Right lobe of liver (tissue), 6 donors: ENCODE data around the gene PDCD1. TPM values are rescaled to one million over a fixed set of nuclear protein-coding genes. Genes with fewer than 3 reads are reported as not detected.
"Not testable (repeated sequence)": the region's sequence is repeated elsewhere in the genome, so short reads cannot be mapped to it uniquely, and the experiment has no call there.

Source experiments
- ATAC-seq, 4 donors: fragments of 200-7000 bp; cut with Tn5 transposase; one replicate each; pipeline ENCODE4 v1.9.1; 2020; ENCODE audit warnings: mild to moderate bottlenecking in 4 of 4, moderate library complexity in 4 of 4
- DNase-seq, 3 donors: peaks; one replicate each; pipeline ENCODE4 v3.0.0-alpha.2; 2020
- H3K27ac ChIP-seq, 3 donors: fragments of 200-600 bp; one replicate each; pipeline ENCODE4 v1.8.0; 2022
- H3K27me3 ChIP-seq, 2 donors: fragments of 200-600 bp; one replicate each; pipeline ENCODE4 v1.8.0; 2022
- H3K36me3 ChIP-seq, 4 donors: fragments of 200-600 bp; sonication (generic) in 1 of 4; one replicate each; pipeline versions ENCODE4 v1.5.1 to v1.8.0; 2017 to 2022; ENCODE audit warnings: control low read depth in 1 of 4
- H3K4me1 ChIP-seq, 4 donors: fragments of 200-600 bp; sonication (generic) in 1 of 4; one replicate each; pipeline versions ENCODE4 v1.5.1 to v1.8.0; 2017 to 2022; ENCODE audit warnings: control low read depth in 1 of 4
- H3K4me3 ChIP-seq, 3 donors: fragments of 200-600 bp; one replicate each; pipeline ENCODE4 v1.8.0; 2022
- H3K9me3 ChIP-seq, 4 donors: fragments of 200-600 bp; sonication (generic) in 1 of 4; one replicate each; pipeline versions ENCODE4 v1.5.1 to v1.8.0; 2017 to 2022; ENCODE audit warnings: control low read depth in 1 of 4
- CTCF ChIP-seq, 4 donors: fragments of 200-600 bp in 3 of 4; fragments of 450-650 bp in 1 of 4; IDR thresholded peaks; one replicate each; pipeline versions ENCODE4 v1.5.1 to v1.8.0; 2016 to 2022; ENCODE audit warnings: antibody characterized with exemption in 4 of 4, mild to moderate bottlenecking in 2 of 4
- POLR2A ChIP-seq: fragments of 450-650 bp; IDR thresholded peaks from one replicate; pipeline ENCODE4 v1.6.1; 2017; ENCODE audit warnings: antibody characterized with exemption, mild to moderate bottlenecking
- WGBS: methylation state at CpG from one replicate; pipeline ENCODE4 v1.1.6; 2018; ENCODE audit warnings: low coverage, low lambda C conversion rate; ENCODE audit not compliant: insufficient coverage; ENCODE audit errors: missing lambda C conversion rate; 5-methylcytosine and 5-hydroxymethylcytosine counted together
- intact Hi-C, 2 donors: fragments of 100-400 bp; cut with DNase I; formaldehyde crosslinking; loops; one replicate each; pipeline versions ENCODE4 v1.11.2 to v1.14.1; 2022
- total RNA-seq, 6 experiments: library from RNA; depleted of rRNA in 2 of 6; stranded (reverse); fragments of >200 nt in 2 of 6; fragmentation: NEBNext Ultra II Directional in 3 of 6; extraction: Animal tissue kit (Norgen Biotek cat#: 25700) in 3 of 6; gene quantifications; one replicate each; pipeline versions ENCODE4 v1.1.0 to v1.2.4, GENCODE V29; 2016 to 2023
- donor health status: DM: no; HTN: yes; CAD: no.
- donor health status: DM: no; HTN: no; CAD: no.
- donor health status: DM: no; HTN: no; CAD: no.
- donor health status: DM: no; HTN: yes; CAD: no.
- donor health status: DM: no; HTN: yes; CAD: no.

PDCD1 gene
- total RNA-seq, 6 experiments from 2014 or later: 0.19 to 0.61 (median 0.20) TPM; not detected in 3

GRCh38 chr2:241822264-241822623 lies 36.5 kb downstream of the PDCD1 start:
- no peak for DNase-seq
- intact Hi-C loops: no loop called here
- TF ChIP-seq POLR2A (no peak), CTCF (IDR thresholded peaks at IDR 0.05) (no peak)
- 79% methylated on average over 9 of the region's 14 CpGs for WGBS
- Histone ChIP-seq H3K9me3 (peaks cover 0 to 2% (median 0%) of the 10 kb centered on the region in 4 donors), H3K36me3 (no peaks in the 10 kb centered on the region), H3K27ac (no peak overlapping the region), H3K4me3 (no peak overlapping the region), H3K4me1 (peaks cover 0 to 10% (median 4%) of the 10 kb centered on the region in 4 donors), H3K27me3 (no peaks in the 10 kb centered on the region)
- ATAC-seq: no peak

- no peak overlapping the region for H3K4me3 ChIP-seq
- no peak for TF ChIP-seq POLR2A
- TF ChIP-seq CTCF (IDR thresholded peaks at IDR 0.05): no peak
These were observed 37.0 kb downstream of the PDCD1 start for GRCh38 chr2:241821460-241822263.

GRCh38 chr2:241820625-241821384 lies 37.9 kb downstream of the PDCD1 start:
- Histone ChIP-seq H3K27me3 (no peaks in the 10 kb centered on the region), H3K36me3 (no peaks in the 10 kb centered on the region), H3K9me3 (no peaks in the 10 kb centered on the region), H3K4me3 (no peak overlapping the region), H3K27ac (no peak overlapping the region), H3K4me1 (peaks cover 0 to 10% (median 4%) of the 10 kb centered on the region in 4 donors)
- ATAC-seq (no peak), DNase-seq (peak in 1 of 3 donors; percentile 58)
- intact Hi-C loops: no loop called here
- TF ChIP-seq CTCF (IDR thresholded peaks at IDR 0.05): no peak
- TF ChIP-seq POLR2A: no peak
- 65% methylated on average over 3 of the region's 31 CpGs for WGBS

More at GRCh38 chr2:241821460-241822263, 37.0 kb downstream of the PDCD1 start:
- Histone ChIP-seq H3K9me3 (no peaks in the 10 kb centered on the region), H3K4me1 (peaks cover 0 to 10% (median 4%) of the 10 kb centered on the region in 4 donors), H3K27ac (no peak overlapping the region), H3K27me3 (no peaks in the 10 kb centered on the region), H3K36me3 (no peaks in the 10 kb centered on the region)
- DNase-seq (no peak), ATAC-seq (no peak)
- intact Hi-C loops: no loop called here
- WGBS: 73% methylated on average over 9 of the region's 28 CpGs

- H3K27me3 ChIP-seq, H3K36me3 ChIP-seq, ATAC-seq, H3K4me1 ChIP-seq, intact Hi-C loops, H3K27ac ChIP-seq, H3K9me3 ChIP-seq, H3K4me3 ChIP-seq: not testable (repeated sequence)
- DNase-seq: peak in 1 of 3 donors; percentile 62
- 92% methylated on average over 6 of the region's 27 CpGs for WGBS
These were observed 38.6 kb downstream of the PDCD1 start for GRCh38 chr2:241819947-241820624.
